HepG2 (cell line): ENCODE results near the gene NEDD4L. TPM values are rescaled to one million over a fixed set of nuclear protein-coding genes. Genes with fewer than 3 reads are reported as not detected.

Experiments used
- CBX1 ChIP-seq: IDR thresholded peaks from one replicate; pipeline ENCODE4 v1.6.1; 2016; ENCODE audit warnings: antibody characterized with exemption, low read depth
- FOXO1 ChIP-seq: sonication (generic); formaldehyde crosslinking; IDR thresholded peaks from 2 replicates; pipeline ENCODE4 v1.4.0; 2020; ENCODE audit warnings: missing genetic modification reagents
- JUN ChIP-seq: sonication (generic); formaldehyde crosslinking; IDR thresholded peaks from 2 replicates; pipeline ENCODE4 v1.4.0; 2020; ENCODE audit warnings: mild to moderate bottlenecking, missing genetic modification reagents
- KDM3A ChIP-seq: IDR thresholded peaks from 2 replicates; pipeline ENCODE4 v1.6.1; 2018; ENCODE audit warnings: low read depth, missing compliant biosample characterization
- NPAS2 ChIP-seq: sonication (generic); formaldehyde crosslinking; IDR thresholded peaks from 2 replicates; pipeline ENCODE4 v1.8.0; 2022; ENCODE audit warnings: mild to moderate bottlenecking, missing genetic modification reagents, borderline replicate concordance
- NR2F6 ChIP-seq, 2 experiments: IDR thresholded peaks; 2 replicates each; pipeline ENCODE4 v1.6.1; 2016; ENCODE audit warnings: antibody characterized with exemption in 1 of 2, mild to moderate bottlenecking in 1 of 2
- PHF8 ChIP-seq: sonication (generic); formaldehyde crosslinking; IDR thresholded peaks from 2 replicates; pipeline ENCODE4 v1.5.0; 2020; ENCODE audit warnings: missing genetic modification reagents
- PRPF4 ChIP-seq: fragments of 200-400 bp; formaldehyde crosslinking; IDR thresholded peaks from 2 replicates; pipeline ENCODE4 v1.6.1; 2016; ENCODE audit warnings: low read length, low read depth; ENCODE audit not compliant: poor library complexity, severe bottlenecking
- SMAD9 ChIP-seq: sonication (generic); formaldehyde crosslinking; IDR thresholded peaks from 2 replicates; pipeline ENCODE4 v1.5.1; 2020; ENCODE audit warnings: mild to moderate bottlenecking, missing genetic modification reagents
- SRF ChIP-seq: IDR thresholded peaks from 2 replicates; pipeline ENCODE4 v1.6.1; 2011; ENCODE audit warnings: mild to moderate bottlenecking, low read depth, low read length, moderate library complexity
- SSRP1 ChIP-seq: IDR thresholded peaks from 2 replicates; pipeline ENCODE4 v1.6.1; 2016; ENCODE audit warnings: control low read depth
- TRIM24 ChIP-seq: sonication (generic); formaldehyde crosslinking; IDR thresholded peaks from 2 replicates; pipeline ENCODE4 v1.8.0; 2022; ENCODE audit warnings: mild to moderate bottlenecking, missing genetic modification reagents
- ZC3H13 ChIP-seq: sonication (generic); formaldehyde crosslinking; IDR thresholded peaks from 2 replicates; pipeline ENCODE4 v1.8.1; 2023; ENCODE audit warnings: mild to moderate bottlenecking, missing genetic modification reagents, moderate library complexity
- ZMYM4 ChIP-seq: sonication (generic); formaldehyde crosslinking; IDR thresholded peaks from 2 replicates; pipeline ENCODE4 v1.8.1; 2023; ENCODE audit warnings: mild to moderate bottlenecking, missing genetic modification reagents
- ZNF12 ChIP-seq: sonication (generic); formaldehyde crosslinking; IDR thresholded peaks from 2 replicates; pipeline ENCODE4 v1.5.0; 2020; ENCODE audit warnings: missing genetic modification reagents
- ZNF746 ChIP-seq: sonication (generic); formaldehyde crosslinking; IDR thresholded peaks from 2 replicates; pipeline ENCODE4 v1.8.0; 2022; ENCODE audit warnings: mild to moderate bottlenecking, missing genetic modification reagents
- ZNF768 ChIP-seq: sonication (generic); formaldehyde crosslinking; IDR thresholded peaks from 2 replicates; pipeline ENCODE4 v1.4.0; 2020; ENCODE audit warnings: missing genetic modification reagents
- ZSCAN22 ChIP-seq: sonication (generic); formaldehyde crosslinking; IDR thresholded peaks from 2 replicates; pipeline ENCODE4 v1.4.0; 2020; ENCODE audit warnings: mild to moderate bottlenecking, missing genetic modification reagents
- polyA plus RNA-seq, 8 experiments: library from polyadenylated mRNA; depleted of rRNA in 3 of 8; stranded (reverse) in 7 of 8; unstranded in 1 of 8; fragments of >200 nt; fragmentation: Illumina TruSeq in 4 of 8; extraction: Trizol in 4 of 8; gene quantifications; 2 replicates each; pipeline versions ENCODE4 v1.2.1 to v1.2.3, GENCODE V29; 2011 to 2016; ENCODE audit warnings: low read depth in 4 of 8, missing spikeins in 1 of 8, mixed read lengths in 1 of 8; ENCODE audit not compliant: insufficient read depth in 1 of 8
- total RNA-seq, 5 experiments: library from RNA; depleted of rRNA; stranded (reverse); fragments of >200 nt; fragmentation: Illumina TruSeq; extraction: Trizol; gene quantifications; 2 replicates each; pipeline ENCODE4 v1.2.3, GENCODE V29; 2016; ENCODE audit warnings: low read depth in 1 of 5
- TF ChIP-seq, protein P1 (sequence below): sonication (generic); formaldehyde crosslinking; IDR thresholded peaks from 2 replicates; pipeline ENCODE4 v1.5.0; 2020; ENCODE audit warnings: missing genetic modification reagents, mild to moderate bottlenecking, borderline replicate concordance
- TF ChIP-seq, protein P2 (sequence below): sonication (generic); formaldehyde crosslinking; conservative IDR thresholded peaks from 2 replicates; pipeline ENCODE4 v1.8.1; 2023; ENCODE audit warnings: missing genetic modification reagents
- TF ChIP-seq, protein P3 (sequence below): IDR thresholded peaks from 2 replicates; pipeline ENCODE4 v1.6.1; 2016
- TF ChIP-seq, protein P4 (sequence below): IDR thresholded peaks from 2 replicates; pipeline ENCODE4 v1.6.1; 2016; ENCODE audit warnings: mild to moderate bottlenecking
- TF ChIP-seq, protein P5 (sequence below): sonication (generic); formaldehyde crosslinking; IDR thresholded peaks from 2 replicates; pipeline ENCODE4 v1.8.0; 2022; ENCODE audit warnings: missing genetic modification reagents, mild to moderate bottlenecking, borderline replicate concordance
- TF ChIP-seq, protein P6 (sequence below): sonication (generic); formaldehyde crosslinking; IDR thresholded peaks from 2 replicates; pipeline ENCODE4 v1.5.0; 2020; ENCODE audit warnings: missing genetic modification reagents, mild to moderate bottlenecking, borderline replicate concordance

NEDD4L gene
- total and polyA plus RNA-seq, 2 of the 13 experiments (the other 11 are each of a cell fraction or from before 2014, with no cell fraction given), result 168 to 390 TPM

DNA sequence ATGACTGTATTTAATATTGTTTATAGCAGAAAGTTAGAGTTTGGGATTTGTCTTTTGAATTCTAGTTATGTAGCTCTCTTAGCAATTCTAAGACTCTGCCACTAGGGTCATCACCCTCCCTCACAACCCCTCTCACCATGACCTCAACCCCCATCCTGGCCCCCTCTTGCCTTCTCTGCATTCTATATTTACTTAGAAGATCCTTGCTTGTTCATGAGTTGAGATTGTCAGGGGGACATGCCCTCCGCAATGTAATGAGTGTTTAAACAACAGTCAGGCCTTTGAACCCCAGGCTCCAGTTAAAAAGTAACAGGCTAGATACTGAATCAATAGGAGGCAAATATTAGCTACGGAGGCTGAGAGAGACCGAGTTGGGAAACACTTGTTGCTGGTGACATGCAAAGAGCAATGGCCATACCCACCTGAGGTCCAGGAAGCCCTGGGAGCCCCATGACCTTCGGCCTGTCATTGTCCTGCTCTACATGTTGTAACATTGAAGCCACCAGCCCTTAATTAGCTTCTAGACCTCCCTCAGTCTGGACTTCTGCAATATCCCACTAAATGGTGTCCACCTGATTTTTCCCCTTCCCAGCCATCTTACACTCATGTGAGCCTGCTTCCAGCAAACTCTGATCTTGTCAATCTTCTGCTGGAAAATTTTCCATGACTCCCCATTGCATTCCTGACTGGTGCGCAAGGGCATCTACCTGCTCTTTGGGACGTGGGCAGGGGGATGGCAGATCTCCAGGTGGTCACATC lies 363.8 kb downstream of the NEDD4L start (continued):
- TF ChIP-seq TRIM24 (CRISPR knock-in tag) (peak; percentile 82; the same call in 1 of the 2 replicates), JUN (CRISPR knock-in tag) (peak; percentile 93), ZNF12 (CRISPR knock-in tag) (no peak), PHF8 (peak; percentile 31; the same call in 1 of the 2 replicates), ZNF746 (CRISPR knock-in tag) (peak; percentile 97), SMAD9 (CRISPR knock-in tag) (no peak), ZNF768 (CRISPR knock-in tag) (no peak), ZC3H13 (CRISPR knock-in tag) (peak; percentile 78), ZSCAN22 (peak; percentile 92), CBX1 (no peak), PRPF4 (no peak), ZMYM4 (peak; percentile 36; the same call in 1 of the 2 replicates), SRF (no peak), KDM3A (CRISPR knock-in tag) (peak; percentile 28; the same call in 1 of the 2 replicates), NR2F6 (IDR thresholded peaks at IDR 0.05) (peak; percentile 99), NR2F6 (CRISPR knock-in tag; IDR thresholded peaks at IDR 0.05) (peak; percentile 93), NPAS2 (CRISPR knock-in tag) (no peak), FOXO1 (CRISPR knock-in tag) (peak; percentile 99), SSRP1 (CRISPR knock-in tag) (peak; percentile 98)
- TF ChIP-seq, protein P1, sequence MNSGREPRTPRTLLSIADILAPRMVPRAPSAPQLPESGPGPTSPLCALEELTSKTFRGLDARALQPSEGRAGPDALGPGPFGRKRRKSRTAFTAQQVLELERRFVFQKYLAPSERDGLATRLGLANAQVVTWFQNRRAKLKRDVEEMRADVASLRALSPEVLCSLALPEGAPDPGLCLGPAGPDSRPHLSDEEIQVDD (CRISPR knock-in tag), result no peak
- TF ChIP-seq, protein P2, sequence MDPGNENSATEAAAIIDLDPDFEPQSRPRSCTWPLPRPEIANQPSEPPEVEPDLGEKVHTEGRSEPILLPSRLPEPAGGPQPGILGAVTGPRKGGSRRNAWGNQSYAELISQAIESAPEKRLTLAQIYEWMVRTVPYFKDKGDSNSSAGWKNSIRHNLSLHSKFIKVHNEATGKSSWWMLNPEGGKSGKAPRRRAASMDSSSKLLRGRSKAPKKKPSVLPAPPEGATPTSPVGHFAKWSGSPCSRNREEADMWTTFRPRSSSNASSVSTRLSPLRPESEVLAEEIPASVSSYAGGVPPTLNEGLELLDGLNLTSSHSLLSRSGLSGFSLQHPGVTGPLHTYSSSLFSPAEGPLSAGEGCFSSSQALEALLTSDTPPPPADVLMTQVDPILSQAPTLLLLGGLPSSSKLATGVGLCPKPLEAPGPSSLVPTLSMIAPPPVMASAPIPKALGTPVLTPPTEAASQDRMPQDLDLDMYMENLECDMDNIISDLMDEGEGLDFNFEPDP, result no peak
- TF ChIP-seq, protein P3, sequence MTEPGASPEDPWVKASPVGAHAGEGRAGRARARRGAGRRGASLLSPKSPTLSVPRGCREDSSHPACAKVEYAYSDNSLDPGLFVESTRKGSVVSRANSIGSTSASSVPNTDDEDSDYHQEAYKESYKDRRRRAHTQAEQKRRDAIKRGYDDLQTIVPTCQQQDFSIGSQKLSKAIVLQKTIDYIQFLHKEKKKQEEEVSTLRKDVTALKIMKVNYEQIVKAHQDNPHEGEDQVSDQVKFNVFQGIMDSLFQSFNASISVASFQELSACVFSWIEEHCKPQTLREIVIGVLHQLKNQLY (CRISPR knock-in tag), result peak; percentile 64
- TF ChIP-seq, protein P4, sequence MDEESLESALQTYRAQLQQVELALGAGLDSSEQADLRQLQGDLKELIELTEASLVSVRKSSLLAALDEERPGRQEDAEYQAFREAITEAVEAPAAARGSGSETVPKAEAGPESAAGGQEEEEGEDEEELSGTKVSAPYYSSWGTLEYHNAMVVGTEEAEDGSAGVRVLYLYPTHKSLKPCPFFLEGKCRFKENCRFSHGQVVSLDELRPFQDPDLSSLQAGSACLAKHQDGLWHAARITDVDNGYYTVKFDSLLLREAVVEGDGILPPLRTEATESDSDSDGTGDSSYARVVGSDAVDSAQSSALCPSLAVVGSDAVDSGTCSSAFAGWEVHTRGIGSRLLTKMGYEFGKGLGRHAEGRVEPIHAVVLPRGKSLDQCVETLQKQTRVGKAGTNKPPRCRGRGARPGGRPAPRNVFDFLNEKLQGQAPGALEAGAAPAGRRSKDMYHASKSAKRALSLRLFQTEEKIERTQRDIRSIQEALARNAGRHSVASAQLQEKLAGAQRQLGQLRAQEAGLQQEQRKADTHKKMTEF (CRISPR knock-in tag), result peak; percentile 96
- TF ChIP-seq, protein P5, sequence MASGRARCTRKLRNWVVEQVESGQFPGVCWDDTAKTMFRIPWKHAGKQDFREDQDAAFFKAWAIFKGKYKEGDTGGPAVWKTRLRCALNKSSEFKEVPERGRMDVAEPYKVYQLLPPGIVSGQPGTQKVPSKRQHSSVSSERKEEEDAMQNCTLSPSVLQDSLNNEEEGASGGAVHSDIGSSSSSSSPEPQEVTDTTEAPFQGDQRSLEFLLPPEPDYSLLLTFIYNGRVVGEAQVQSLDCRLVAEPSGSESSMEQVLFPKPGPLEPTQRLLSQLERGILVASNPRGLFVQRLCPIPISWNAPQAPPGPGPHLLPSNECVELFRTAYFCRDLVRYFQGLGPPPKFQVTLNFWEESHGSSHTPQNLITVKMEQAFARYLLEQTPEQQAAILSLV, result no peak; the same call in none of the 2 replicates
- TF ChIP-seq, protein P6, sequence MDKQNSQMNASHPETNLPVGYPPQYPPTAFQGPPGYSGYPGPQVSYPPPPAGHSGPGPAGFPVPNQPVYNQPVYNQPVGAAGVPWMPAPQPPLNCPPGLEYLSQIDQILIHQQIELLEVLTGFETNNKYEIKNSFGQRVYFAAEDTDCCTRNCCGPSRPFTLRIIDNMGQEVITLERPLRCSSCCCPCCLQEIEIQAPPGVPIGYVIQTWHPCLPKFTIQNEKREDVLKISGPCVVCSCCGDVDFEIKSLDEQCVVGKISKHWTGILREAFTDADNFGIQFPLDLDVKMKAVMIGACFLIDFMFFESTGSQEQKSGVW (CRISPR knock-in tag), result no peak
